ENCODE measurements around the gene CZIB. TPM values are rescaled to one million over a fixed set of nuclear protein-coding genes. Genes with fewer than 3 reads are reported as not detected.
A peak's percentile ranks its signal among the peaks of the same experiment; 100 is the strongest.

CZIB gene
- 60.1 and 66.2 TPM in 2 replicates for polyA plus RNA-seq (2011; rRNA removed)
- 37.7 and 39.2 TPM in 2 replicates for polyA plus RNA-seq (2012; cell fraction: cytosol; rRNA removed)
- 25.2 and 28.7 TPM in 2 replicates for polyA plus RNA-seq (2012; cell fraction: nucleus; rRNA removed)
- 33.1 to 33.4 TPM (median 33.2 TPM) in 3 replicates for polyA plus RNA-seq (2017; fragmentation: RNase III; extraction: RNeasy Plus Mini Kit Qiagen cat#74134 plus additional on column Dnase treatment)
- 21.9 and 25.0 TPM in 2 replicates for polyA minus RNA-seq (2011; rRNA and poly(A)+ RNA removed)

- Histone ChIP-seq H3K9me3 (no peaks in the 10 kb centered on the region), H3K4me1 (peaks cover 11% of the 10 kb centered on the region; the same call in 2 of the 3 replicates), H3K4me3 (peak within 1 kb of the TSS; percentile 64), H3K27ac (peak within 1 kb of the TSS; percentile 88 to 99), H3K4me2 (peak within 1 kb of the TSS; percentile 87)
- peak; percentile 73 to 92 for DNase-seq (ENCODE audit: low read depth in 1 of 2, low spot score in 1 of 2)
- no peak for FAIRE-seq
- ChIA-PET CTCF (interaction anchor here (0.6 kb wide), 1 partner anchor 232 kb away, joined by 3 read pairs; no protein-coding TSS in a partner anchor), POLR2A (interaction anchor here (1.0 to 1.8 kb wide), 2 partner anchors 8 to 15 kb away, joined by 3 to 6 read pairs; no protein-coding TSS in a partner anchor)
- ATAC-seq: peak; percentile 95
- WGBS (ENCODE audit: missing lambda C conversion rate): 5% methylated on average over 18 of the region's 61 CpGs
- TF ChIP-seq RFX5 (IDR thresholded peaks at IDR 0.05) (no peak), SMC3 (IDR thresholded peaks at IDR 0.05) (no peak), NR3C1 (IDR thresholded peaks at IDR 0.05) (no peak), TP53 (CRISPR knock-in tag; IDR thresholded peaks at IDR 0.05) (no peak), PHF8 (IDR thresholded peaks at IDR 0.05; ENCODE audit: borderline replicate concordance, low read depth) (peak; percentile 96; the same call in 1 of the 2 replicates), FOSL2 (IDR thresholded peaks at IDR 0.05) (no peak), FOSL2 (CRISPR knock-in tag; IDR thresholded peaks at IDR 0.05) (no peak), MAX (IDR thresholded peaks at IDR 0.05) (peak; percentile 87), NFE2L2 (conservative IDR thresholded peaks at IDR 0.05; ENCODE audit: low read length) (no peak), JUN (IDR thresholded peaks at IDR 0.05) (peak; percentile 76 to 93; a peak in 4 of 5 replicates), RNF2 (IDR thresholded peaks at IDR 0.05; ENCODE audit: borderline replicate concordance, low read depth) (no peak), KDM1A (IDR thresholded peaks at IDR 0.05; ENCODE audit: low read depth) (no peak), E2F6 (IDR thresholded peaks at IDR 0.05; ENCODE audit: borderline replicate concordance, low read depth) (peak; percentile 41; the same call in 1 of the 2 replicates), HOXB5 (CRISPR knock-in tag; IDR thresholded peaks at IDR 0.05) (no peak; the same call in 1 of the 2 replicates), HEYL (CRISPR knock-in tag; IDR thresholded peaks at IDR 0.05) (no peak), RCOR1 (IDR thresholded peaks at IDR 0.05; ENCODE audit: low read depth, low read length) (no peak), RAD21 (conservative IDR thresholded peaks at IDR 0.05 in 1 of 2, IDR thresholded peaks at IDR 0.05 in 1 of 2) (no peak), CEBPB (IDR thresholded peaks at IDR 0.05) (no peak), ZNF302 (CRISPR knock-in tag; IDR thresholded peaks at IDR 0.05) (no peak), RARB (CRISPR knock-in tag; IDR thresholded peaks at IDR 0.05) (no peak), CBX8 (IDR thresholded peaks at IDR 0.05) (no peak), ZFP36 (IDR thresholded peaks at IDR 0.05; ENCODE audit: borderline replicate concordance, partially characterized antibody) (no peak), CBX2 (IDR thresholded peaks at IDR 0.05; ENCODE audit: borderline replicate concordance, low read depth) (no peak), FOSB (CRISPR knock-in tag; IDR thresholded peaks at IDR 0.05) (no peak), ESRRA (IDR thresholded peaks at IDR 0.05; ENCODE audit: borderline replicate concordance, low read length) (no peak), POLR2A (IDR thresholded peaks at IDR 0.05; ENCODE audit: low read length) (peak; percentile 72), HDAC2 (IDR thresholded peaks at IDR 0.05) (no peak), EHMT2 (IDR thresholded peaks at IDR 0.05; ENCODE audit: low read depth) (no peak), KDM5A (IDR thresholded peaks at IDR 0.05) (no peak)
- TF ChIP-seq, protein P1, sequence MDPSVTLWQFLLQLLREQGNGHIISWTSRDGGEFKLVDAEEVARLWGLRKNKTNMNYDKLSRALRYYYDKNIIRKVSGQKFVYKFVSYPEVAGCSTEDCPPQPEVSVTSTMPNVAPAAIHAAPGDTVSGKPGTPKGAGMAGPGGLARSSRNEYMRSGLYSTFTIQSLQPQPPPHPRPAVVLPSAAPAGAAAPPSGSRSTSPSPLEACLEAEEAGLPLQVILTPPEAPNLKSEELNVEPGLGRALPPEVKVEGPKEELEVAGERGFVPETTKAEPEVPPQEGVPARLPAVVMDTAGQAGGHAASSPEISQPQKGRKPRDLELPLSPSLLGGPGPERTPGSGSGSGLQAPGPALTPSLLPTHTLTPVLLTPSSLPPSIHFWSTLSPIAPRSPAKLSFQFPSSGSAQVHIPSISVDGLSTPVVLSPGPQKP (IDR thresholded peaks at IDR 0.05; ENCODE audit: low read depth, low read length): no peak
- TF ChIP-seq, protein P2, sequence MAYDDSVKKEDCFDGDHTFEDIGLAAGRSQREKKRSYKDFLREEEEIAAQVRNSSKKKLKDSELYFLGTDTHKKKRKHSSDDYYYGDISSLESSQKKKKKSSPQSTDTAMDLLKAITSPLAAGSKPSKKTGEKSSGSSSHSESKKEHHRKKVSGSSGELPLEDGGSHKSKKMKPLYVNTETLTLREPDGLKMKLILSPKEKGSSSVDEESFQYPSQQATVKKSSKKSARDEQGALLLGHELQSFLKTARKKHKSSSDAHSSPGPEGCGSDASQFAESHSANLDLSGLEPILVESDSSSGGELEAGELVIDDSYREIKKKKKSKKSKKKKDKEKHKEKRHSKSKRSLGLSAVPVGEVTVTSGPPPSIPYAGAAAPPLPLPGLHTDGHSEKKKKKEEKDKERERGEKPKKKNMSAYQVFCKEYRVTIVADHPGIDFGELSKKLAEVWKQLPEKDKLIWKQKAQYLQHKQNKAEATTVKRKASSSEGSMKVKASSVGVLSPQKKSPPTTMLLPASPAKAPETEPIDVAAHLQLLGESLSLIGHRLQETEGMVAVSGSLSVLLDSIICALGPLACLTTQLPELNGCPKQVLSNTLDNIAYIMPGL (CRISPR knock-in tag; IDR thresholded peaks at IDR 0.05; ENCODE audit: borderline replicate concordance): no peak
- TF ChIP-seq, protein P3, sequence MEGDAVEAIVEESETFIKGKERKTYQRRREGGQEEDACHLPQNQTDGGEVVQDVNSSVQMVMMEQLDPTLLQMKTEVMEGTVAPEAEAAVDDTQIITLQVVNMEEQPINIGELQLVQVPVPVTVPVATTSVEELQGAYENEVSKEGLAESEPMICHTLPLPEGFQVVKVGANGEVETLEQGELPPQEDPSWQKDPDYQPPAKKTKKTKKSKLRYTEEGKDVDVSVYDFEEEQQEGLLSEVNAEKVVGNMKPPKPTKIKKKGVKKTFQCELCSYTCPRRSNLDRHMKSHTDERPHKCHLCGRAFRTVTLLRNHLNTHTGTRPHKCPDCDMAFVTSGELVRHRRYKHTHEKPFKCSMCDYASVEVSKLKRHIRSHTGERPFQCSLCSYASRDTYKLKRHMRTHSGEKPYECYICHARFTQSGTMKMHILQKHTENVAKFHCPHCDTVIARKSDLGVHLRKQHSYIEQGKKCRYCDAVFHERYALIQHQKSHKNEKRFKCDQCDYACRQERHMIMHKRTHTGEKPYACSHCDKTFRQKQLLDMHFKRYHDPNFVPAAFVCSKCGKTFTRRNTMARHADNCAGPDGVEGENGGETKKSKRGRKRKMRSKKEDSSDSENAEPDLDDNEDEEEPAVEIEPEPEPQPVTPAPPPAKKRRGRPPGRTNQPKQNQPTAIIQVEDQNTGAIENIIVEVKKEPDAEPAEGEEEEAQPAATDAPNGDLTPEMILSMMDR (IDR thresholded peaks at IDR 0.05): no peak
- TF ChIP-seq, protein P4, sequence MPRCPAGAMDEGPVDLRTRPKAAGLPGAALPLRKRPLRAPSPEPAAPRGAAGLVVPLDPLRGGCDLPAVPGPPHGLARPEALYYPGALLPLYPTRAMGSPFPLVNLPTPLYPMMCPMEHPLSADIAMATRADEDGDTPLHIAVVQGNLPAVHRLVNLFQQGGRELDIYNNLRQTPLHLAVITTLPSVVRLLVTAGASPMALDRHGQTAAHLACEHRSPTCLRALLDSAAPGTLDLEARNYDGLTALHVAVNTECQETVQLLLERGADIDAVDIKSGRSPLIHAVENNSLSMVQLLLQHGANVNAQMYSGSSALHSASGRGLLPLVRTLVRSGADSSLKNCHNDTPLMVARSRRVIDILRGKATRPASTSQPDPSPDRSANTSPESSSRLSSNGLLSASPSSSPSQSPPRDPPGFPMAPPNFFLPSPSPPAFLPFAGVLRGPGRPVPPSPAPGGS (IDR thresholded peaks at IDR 0.05): peak; percentile 92
- TF ChIP-seq, protein P5, sequence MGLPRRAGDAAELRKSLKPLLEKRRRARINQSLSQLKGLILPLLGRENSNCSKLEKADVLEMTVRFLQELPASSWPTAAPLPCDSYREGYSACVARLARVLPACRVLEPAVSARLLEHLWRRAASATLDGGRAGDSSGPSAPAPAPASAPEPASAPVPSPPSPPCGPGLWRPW (IDR thresholded peaks at IDR 0.05): no peak
Observed at GRCh38 chr1:53220171-53220961, at the start of gene CZIB. Gene CZIB, minus strand, starts transcription at chr1:53220634. Its CDS starts 59 bp downstream, at chr1:53220575.

All from A549 (cell line).